GM21576 (cell line): ENCODE data around the gene RNF214.

Experiments used
- ATAC-seq: cut with Tn5 transposase; IDR thresholded peaks from one replicate; pipeline ENCODE4 v1.9.1; 2021; ENCODE audit warnings: mild to moderate bottlenecking, moderate library complexity; ENCODE audit not compliant: unreplicated experiment

RNF214 gene

DNA sequence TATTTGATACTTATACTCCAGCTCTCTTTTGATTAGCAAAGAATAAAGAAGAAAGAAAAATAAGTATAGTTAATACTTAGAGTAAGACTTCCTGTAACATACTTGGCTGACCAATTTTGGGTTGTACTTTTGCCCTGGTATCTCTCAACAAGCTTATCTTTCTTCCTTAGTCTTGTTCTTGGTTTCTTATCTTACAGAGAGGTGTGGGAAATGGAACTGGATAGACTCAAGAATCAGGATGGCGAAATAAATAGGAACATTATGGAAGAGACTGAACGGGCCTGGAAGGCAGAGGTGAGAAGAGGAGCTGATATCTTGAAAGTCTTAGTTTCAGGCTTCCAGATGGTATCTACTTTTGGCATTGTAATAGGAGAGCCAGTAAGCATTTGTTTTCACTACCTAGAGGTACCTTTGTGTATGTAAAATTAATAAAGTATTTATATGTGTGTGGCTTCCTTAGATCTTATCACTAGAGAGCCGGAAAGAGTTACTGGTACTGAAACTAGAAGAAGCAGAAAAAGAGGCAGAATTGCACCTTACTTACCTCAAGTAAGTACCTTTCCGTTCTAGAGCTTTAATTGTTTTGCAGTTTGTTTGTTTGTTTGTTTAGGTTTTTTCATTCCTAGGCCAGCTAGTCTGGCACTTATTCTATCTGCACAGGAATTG is 47.4 kb downstream of the RNF214 start:
- no peak for ATAC-seq

GRCh38 chr11:117281159-117281558 is 48.7 kb downstream of the RNF214 start:
- ATAC-seq: no peak

DNA sequence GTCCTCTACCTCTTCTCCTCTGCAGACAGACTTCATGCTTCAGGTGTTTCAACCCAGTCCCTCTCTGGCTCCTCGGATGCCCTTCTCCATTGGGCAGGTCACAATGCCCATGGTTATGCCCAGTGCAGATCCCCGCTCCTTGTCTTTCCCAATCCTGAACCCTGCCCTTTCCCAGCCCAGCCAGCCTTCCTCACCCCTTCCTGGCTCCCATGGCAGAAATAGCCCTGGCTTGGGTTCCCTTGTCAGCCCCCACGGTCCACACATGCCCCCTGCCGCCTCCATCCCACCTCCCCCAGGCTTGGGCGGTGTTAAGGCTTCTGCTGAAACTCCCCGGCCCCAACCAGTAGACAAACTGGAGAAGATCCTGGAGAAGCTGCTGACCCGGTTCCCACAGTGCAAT is 49.4 kb downstream of the RNF214 start:
- ATAC-seq: no peak

DNA sequence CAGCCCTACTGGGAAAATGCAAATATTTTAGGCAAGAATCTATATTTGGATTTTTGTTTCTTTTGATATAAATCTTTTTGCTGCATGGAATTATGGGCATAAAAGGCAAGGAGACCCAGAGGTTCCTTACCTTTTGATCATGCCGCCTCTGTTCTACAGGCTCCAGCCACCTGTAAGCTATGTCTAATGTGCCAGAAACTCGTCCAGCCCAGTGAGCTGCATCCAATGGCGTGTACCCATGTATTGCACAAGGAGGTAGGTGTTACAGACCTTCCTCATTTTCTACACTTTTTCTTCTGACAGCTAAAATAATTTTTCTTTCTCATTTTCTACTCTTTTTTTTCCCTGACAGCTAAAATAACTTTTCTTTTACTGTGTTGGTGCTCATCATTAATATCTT is 50.5 kb downstream of the RNF214 start:
- no peak for ATAC-seq

DNA sequence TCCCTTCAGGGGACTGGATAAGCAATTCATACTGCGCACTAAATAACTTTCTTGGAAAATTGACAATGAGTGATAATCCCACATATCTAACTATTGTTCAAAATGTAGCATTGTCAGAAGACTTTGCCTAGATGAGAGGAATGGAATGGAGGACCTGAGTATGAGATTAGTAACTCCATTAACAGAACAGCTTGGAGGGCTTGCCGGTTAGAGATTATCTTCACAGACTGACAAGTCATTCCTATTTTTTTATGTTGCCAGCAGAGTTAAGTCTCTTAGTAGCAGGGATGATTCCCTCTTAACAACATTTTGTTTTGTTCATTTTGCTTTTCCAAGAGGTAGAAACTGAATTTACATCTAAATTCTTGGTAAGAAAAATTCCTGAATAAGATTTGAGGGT is 51.6 kb downstream of the RNF214 start:
- no peak for ATAC-seq

DNA sequence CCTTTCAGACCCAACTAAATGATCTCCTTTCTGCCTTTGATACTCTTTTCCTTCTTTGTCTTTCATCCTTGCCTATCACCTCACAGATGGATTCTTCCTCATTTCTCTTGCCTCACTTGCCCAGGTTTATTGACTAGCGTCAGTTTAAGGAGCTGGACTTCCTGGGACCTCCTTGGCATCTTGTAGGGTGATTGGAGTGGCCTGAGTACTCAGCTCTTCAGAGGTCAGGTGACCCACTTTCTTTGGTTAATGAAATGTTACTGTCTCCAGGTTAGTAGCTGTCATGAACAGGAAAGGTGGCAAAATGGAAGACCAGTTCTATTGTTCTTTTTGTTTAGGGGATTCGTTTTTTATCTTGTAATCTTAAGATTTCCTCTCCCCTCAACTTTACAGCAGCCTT is 54.1 kb downstream of the RNF214 start:
- no peak for ATAC-seq

DNA sequence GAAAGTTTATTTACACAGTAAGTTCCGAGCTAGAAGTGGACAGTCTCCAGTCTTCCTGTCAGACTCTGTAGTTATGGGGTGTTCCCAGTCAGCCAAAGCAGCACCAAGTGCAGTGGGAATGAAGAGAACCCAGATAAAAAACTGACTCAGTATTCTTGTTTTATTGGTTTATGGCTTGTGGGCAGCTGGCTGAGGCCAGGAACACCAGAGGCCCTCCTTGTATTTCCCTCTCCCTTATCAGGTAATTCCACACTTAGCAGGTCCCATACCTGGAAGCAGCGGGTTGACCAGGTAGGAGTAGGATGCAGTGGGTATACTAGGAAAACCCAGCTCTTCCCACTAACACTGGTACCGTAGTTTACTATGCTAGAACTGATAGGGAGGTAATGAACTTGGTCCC is 55.2 kb downstream of the RNF214 start:
- ATAC-seq: no peak

DNA sequence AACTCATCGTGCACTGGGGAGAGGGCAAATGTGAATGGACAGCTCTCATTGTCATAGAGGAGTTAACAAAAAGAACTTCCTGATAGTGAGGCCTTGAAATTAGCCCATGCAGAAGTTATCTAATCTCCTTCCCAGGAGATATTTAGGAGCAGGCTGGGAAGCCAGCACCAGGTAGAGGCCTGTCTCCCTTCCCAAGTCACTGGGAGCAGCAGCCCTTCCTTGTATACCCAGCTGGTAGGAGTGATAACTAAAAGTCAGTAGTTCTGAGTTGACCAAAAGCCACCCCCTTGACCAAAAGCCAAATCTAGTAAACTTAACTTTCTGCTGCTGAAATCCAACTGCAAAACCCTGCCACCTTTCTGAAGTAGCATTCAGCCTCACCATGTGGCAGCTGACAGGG is 57.3 kb downstream of the RNF214 start:
- no peak for ATAC-seq

GRCh38 chr11:117290809-117291396 is 58.4 kb downstream of the RNF214 start, which contains the start of gene BACE1-AS:
Gene BACE1-AS (plus strand): TSS chr11:117291346.
- ATAC-seq: no peak

DNA sequence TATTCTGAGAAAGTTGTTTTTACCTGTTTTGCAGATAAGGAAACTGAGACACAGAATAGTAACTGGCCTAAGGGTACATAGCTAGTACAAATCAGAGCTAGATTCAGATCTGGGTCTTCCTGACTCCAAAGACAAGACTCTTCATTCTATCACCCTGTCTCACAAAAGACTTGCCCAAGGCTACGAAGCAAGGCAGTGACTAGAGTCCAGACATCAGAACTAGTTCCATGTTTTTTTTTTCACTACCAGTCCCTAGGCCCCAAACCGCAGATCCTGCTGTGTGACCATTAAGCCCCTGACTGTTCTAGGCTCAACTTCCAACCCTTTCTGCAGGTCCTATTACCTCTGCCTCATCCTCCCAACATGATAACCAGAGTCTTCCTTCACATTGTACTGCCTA is 60.1 kb downstream of the RNF214 start:
- no peak for ATAC-seq

DNA sequence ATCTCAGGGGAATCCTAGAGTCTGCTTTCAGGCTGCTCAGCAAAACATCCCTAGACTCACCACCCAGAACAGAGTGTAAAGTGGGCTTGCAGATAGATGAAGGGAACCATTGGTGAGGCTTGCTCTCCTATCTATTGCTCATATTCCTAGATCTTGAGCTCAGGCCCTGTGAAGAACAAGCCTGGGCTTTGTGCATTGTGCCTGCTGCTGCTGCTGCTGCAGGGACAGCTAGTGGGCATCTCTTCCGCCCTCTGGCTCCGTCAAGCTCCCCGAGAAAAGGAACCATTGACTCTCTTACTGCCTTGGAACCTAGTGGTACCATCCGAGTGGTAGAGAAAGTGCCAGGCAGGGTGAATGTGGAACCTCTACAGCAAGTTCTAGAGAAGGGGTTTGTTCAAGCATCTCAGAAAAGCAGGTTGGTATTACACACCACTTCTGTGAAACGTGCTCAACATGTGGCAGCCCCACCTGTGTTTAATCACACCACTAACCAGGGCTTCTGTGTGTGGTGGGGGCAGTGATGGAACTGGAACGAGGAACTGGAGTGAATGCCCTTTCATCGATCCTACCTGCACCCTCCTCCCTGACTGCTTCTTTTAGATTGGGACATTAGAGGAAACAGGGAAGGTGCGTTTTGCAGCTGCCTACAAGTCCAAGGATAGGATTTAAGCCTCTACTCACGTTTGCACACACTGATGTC is 63.1 kb downstream of the RNF214 start:
- no peak for ATAC-seq

- ATAC-seq: no peak
These were observed 64.4 kb downstream of the RNF214 start for GRCh38 chr11:117296881-117297280.

GRCh38 chr11:117298195-117298594 is 65.7 kb downstream of the RNF214 start:
- ATAC-seq: no peak

- ATAC-seq: no peak
These were observed 67.1 kb downstream of the RNF214 start for GRCh38 chr11:117299351-117300282.

- ATAC-seq: no peak
These were observed 67.8 kb downstream of the RNF214 start for GRCh38 chr11:117300283-117300663.

GRCh38 chr11:117300773-117301172 is 68.3 kb downstream of the RNF214 start:
- ATAC-seq: no peak

GRCh38 chr11:117302228-117302627 is 69.8 kb downstream of the RNF214 start:
- ATAC-seq: no peak

DNA sequence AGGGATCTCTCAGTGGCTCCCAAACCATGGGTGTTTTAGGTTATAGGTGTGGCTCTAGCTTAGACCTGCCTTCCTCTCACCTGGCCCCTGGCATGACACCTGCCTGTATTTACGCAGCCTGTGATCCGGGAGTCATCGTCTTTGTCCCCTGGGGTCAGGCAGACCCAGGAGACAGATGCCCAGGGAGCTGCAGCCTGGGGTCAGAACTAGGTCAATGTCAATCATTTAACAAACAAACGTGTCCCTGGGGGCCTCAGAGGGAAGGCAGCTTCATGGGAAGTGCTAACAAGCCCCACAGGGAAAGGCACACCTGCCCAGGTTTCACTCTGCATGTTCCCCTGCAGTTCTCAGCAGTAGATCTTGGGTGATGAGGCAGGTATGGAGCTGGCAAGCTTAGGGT is 70.6 kb downstream of the RNF214 start:
- ATAC-seq: no peak

DNA sequence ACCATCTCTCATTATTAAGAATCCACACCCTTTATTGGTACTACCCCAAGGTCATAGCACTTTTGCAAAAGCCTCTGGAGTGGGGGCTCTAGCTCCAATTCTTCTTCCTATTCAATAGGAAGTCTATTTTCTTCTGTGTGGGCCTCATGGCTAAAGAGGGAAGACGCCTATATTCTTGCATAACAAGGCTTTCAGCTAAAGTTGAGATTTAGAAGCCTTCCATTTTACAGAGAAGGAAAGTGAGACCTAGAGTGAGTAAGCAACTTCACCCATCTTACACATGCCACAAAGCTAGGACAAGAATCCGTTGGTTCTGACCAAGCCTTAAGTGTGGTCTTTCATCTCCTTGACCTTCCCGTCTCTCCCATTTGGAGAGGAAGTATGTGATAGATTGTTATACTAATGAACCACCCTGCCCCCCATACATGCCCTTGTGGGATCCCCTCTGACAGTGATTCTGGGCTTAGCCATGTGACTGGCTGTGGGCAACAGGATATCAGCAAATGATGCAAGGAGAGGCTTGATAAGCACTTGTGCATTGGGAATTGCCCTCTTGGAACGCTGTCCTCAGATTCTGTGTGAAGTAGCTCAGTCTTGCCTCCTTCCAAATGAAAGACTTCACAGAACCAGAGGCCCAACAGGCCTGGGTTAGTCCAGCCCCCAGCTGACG is 71.3 kb downstream of the RNF214 start:
- no peak for ATAC-seq

DNA sequence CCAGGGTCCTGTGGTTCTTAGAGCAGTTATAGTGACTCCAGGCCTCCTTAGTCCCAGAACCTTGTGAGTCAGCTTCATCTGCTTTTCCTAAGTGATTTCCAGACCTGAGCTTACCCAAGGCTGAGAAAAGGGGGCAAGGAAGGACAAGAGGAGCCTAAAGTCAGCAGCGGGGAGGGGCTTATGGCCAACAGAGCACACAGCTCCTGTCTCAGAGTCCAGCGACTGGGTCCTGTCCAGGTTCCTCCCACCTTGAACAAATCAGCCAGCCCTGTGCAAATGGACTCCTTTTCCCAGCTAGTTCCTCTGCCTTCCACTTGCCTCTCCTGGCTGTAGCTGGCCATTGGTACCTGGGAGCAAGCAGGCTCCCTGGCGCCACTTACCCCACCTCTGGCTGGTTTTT is 72.7 kb downstream of the RNF214 start:
- ATAC-seq: no peak

- no peak for ATAC-seq
These were observed 76.8 kb downstream of the RNF214 start for GRCh38 chr11:117309310-117309709.
